Cardiac fibroblast (primary cell): Measurements from ENCODE around the gene TP53I3.
A peak's percentile ranks its signal among the peaks of the same experiment; 100 is the strongest.

Experiments used
- DNase-seq, 2 donors: peaks; one replicate each; pipeline versions ENCODE4 v3.0.0 to v3.0.0-alpha.2; 2010; ENCODE audit warnings: low read depth in 2 of 2
- H3K4me3 ChIP-seq, 2 donors: replicated peaks in 1 of 2; 1 replicate in 1 of 2; 2 replicates in 1 of 2; pipeline ENCODE4 v1.5.1; 2011; ENCODE audit warnings: low read depth in 2 of 2, low read length in 2 of 2, mild to moderate bottlenecking in 2 of 2, moderate library complexity in 1 of 2
- CTCF ChIP-seq: IDR thresholded peaks from one replicate; pipeline ENCODE4 v1.5.1; 2011; ENCODE audit warnings: low read depth, mild to moderate bottlenecking, low read length, inconsistent platforms

Gene TP53I3

GRCh38 chr2:24058564-24059271, 25.9 kb downstream of the TP53I3 start:
- TF ChIP-seq CTCF = no peak
- H3K4me3 ChIP-seq = no peak overlapping the region
- DNase-seq = no peak

DNA sequence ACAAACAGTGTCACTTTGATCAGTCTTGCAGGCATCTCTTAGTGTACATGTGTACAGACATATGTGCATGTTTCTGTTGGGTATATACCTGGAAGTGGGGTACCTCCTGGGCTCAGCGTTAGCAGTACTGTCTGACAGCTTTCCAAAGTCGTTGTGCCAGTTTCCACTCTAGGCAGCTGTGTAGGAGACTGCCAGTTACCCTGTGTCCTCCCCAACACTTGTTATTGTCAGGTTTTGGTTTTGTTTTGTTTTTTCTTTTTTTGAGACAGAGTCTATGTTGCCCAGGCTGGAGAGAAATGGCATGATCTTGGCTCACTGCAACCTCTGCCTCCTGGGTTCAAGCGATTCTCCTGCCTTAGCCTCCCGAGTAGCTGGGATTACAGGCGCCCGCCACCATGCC, 28.9 kb downstream of the TP53I3 start:
- no peak for TF ChIP-seq CTCF
- H3K4me3 ChIP-seq = no peak overlapping the region
- no peak for DNase-seq

GRCh38 chr2:24054366-24055010, 30.1 kb downstream of the TP53I3 start:
- DNase-seq = no peak
- no peak for TF ChIP-seq CTCF
- no peak overlapping the region for H3K4me3 ChIP-seq

DNA sequence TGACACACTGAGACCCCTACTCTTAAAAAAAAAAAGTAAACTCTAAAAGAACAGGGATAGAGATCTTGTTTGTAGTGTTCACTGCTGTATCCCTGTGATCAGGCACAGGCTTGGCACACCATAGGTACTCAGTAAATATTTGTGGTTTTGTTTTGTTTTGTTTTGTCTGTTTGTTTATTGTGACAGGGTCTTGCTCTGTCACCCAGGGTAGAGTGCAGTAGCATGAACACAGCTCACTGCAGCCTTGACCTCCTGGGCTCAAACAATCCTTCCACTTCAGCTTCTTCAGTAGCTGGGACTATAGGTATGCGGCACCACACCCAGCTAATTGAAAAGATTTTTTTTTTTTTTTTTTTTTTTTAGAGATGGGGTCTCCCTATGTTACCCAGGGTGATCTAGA, 31.7 kb downstream of the TP53I3 start:
- H3K4me3 ChIP-seq = no peak overlapping the region
- no peak for DNase-seq
- TF ChIP-seq CTCF = no peak

DNA sequence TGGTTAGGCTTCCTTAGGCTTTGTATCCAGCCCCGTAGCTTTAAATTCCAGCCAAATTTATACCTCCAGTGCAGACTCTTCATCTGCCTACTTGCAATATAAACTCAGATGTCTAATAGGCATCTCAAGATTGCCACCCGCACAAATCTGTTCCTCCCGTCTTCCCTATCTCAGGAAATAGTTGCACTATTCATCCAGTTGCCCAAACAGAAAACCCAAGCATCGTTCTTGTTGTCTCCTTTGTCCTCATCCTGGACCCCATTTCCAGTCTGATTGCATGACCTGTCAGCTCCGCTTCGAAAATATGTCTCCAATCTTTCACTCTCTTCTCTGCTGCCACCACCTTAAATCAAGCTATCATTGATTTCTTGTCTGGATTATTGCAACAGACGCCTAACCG, 32.8 kb downstream of the TP53I3 start:
- TF ChIP-seq CTCF = no peak
- H3K4me3 ChIP-seq = no peak overlapping the region
- DNase-seq = no peak

- no peak for TF ChIP-seq CTCF
- peak; percentile 27 to 33 for DNase-seq
Measured at GRCh38 chr2:24050041-24050979, 34.3 kb downstream of the TP53I3 start.

More at GRCh38 chr2:24050041-24050979, 34.3 kb downstream of the TP53I3 start:
- H3K4me3 ChIP-seq = peak overlapping the region; percentile 61 to 76
